ENCODE results near the gene DEFB131A.
"Not testable (repeated sequence)": the region's sequence is repeated elsewhere in the genome, so short reads cannot be mapped to it uniquely, and the experiment has no call there.

GRCh38 chr4:9452251-9452650, 8.0 kb downstream of the DEFB131A start:
- not testable (repeated sequence) for TF ChIP-seq CTCF, POLR2A, POLR2AphosphoS5 (IDR thresholded peaks at IDR 0.05)

All from suprapubic skin (tissue), 4 donors.